HG02981 (cell line): ENCODE measurements around the gene PPP2R5D.
"Not testable (repeated sequence)": the region's sequence is repeated elsewhere in the genome, so short reads cannot be mapped to it uniquely, and the experiment has no call there.

Experiments
- ATAC-seq: cut with Tn5 transposase; IDR thresholded peaks from one replicate; pipeline ENCODE4 v1.9.1; 2021; ENCODE audit warnings: mild to moderate bottlenecking, moderate library complexity; ENCODE audit not compliant: unreplicated experiment

The PPP2R5D gene

GRCh38 chr6:42984001-42984923 is at the start of gene PPP2R5D:
Gene PPP2R5D, plus strand, starts transcription at chr6:42984570. Its CDS starts 108 bp downstream, at chr6:42984678.
- ATAC-seq = peak; percentile 93

DNA sequence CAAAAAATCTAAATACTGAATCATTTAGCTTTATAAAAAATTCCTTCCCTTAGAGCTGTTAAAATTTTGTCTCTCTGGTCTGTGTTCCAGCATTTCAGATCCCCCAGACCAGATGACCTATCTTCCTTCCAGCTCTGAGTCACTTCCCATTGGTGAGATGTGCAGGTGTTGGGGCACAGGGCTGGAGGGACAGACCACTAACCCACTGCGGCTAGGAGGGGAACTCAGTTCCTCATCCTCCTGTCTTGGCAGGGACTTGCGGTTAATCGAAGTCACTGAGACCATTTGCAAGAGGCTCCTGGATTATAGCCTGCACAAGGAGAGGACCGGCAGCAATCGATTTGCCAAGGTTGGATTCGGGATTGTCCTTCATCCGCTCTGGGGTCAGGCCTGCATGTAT is 49.0 kb upstream of the PPP2R5D start:
- no peak for ATAC-seq

DNA sequence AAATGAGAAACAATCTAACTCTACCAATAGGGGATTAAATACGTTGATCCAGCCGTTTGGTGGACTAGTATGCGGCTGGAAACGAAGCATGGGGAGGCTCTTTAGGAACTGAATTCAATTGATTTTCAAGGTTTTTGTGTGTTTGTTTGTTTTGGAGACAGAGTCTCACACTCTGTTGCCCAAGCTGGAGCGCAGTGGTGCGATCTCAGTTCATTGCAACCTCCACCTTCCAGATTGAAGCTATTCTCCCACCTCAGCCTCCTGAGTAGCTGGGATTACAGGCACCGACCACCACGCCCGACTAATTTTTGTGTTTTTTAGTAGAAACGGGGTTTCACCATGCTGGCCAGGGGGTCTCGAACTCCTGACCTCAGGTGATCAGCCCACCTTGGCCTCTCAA is 48.0 kb upstream of the PPP2R5D start:
- ATAC-seq = no peak

GRCh38 chr6:42937548-42938427 is 46.6 kb upstream of the PPP2R5D start:
- no peak for ATAC-seq

DNA sequence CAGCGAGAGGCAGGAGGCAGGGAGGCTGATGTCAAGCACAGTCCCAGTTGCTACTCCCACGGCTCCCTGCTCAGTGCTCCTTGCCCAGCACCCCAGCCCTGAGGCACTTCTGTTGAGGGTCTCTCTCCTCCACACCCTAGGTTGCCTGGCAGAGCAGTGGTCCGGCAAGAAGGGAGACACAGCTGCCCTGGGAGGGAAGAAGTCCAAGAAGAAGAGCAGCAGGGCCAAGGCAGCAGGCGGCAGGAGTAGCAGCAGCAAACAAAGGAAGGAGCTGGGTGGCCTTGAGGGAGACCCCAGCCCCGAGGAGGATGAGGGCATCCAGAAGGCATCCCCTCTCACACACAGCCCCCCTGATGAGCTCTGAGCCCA is 46.0 kb upstream of the PPP2R5D start:
- ATAC-seq = no peak

GRCh38 chr6:42938987-42939809 is 45.2 kb upstream of the PPP2R5D start:
- no peak for ATAC-seq

DNA sequence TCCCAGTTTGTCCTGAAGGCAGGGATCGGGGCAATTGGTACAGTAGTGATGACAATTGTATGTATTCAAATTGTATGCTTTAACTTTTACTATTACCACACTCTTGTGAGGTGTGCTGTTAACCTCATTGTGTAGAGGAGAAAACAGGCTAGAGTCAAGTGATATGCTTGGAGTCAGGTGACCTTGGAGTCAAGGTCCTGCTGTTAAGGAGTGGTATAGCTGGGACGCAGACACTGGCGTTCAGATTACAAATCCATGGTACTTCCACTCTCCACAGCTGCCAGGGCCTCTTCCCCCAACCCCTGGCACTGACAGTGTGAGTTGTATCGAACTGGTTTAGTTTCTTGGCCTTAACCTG is 44.6 kb upstream of the PPP2R5D start:
- ATAC-seq = no peak

DNA sequence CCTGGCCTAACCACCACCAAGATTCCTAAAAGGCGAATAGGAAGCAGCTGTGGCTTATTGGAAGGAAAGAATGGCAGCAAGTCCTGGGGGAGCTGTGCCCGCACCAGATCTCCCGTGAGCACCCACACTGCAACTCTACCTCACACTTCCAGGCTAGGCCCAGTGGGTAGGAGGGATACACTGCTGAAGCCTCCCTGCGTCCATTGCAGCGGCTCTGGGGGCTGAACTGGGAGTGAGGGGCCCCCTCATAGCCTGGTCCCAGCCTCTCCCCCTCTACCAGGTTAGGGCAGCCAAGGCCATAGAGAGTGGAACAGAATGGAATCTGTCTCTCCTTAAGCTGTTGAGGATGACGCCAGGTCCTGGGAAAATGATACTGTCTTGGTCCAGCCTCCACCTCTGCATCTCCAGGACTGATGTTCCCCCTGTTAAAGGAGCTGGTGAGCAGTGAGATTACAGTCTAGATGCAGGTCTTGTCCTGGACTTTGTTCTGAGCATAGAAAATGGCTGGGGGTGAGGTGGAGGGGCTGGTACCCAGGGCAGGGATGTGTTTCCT is 43.8 kb upstream of the PPP2R5D start:
- no peak for ATAC-seq

GRCh38 chr6:42941356-42941755 is 43.0 kb upstream of the PPP2R5D start:
- not testable (repeated sequence) for ATAC-seq

GRCh38 chr6:42942444-42942843 is 41.9 kb upstream of the PPP2R5D start:
- no peak for ATAC-seq

- no peak for ATAC-seq
These were observed 36.4 kb upstream of the PPP2R5D start for GRCh38 chr6:42947950-42948349.

GRCh38 chr6:42952389-42952788 is 32.0 kb upstream of the PPP2R5D start:
- ATAC-seq = no peak

- ATAC-seq = not testable (repeated sequence)
These were observed 30.0 kb upstream of the PPP2R5D start for GRCh38 chr6:42954405-42954804.

DNA sequence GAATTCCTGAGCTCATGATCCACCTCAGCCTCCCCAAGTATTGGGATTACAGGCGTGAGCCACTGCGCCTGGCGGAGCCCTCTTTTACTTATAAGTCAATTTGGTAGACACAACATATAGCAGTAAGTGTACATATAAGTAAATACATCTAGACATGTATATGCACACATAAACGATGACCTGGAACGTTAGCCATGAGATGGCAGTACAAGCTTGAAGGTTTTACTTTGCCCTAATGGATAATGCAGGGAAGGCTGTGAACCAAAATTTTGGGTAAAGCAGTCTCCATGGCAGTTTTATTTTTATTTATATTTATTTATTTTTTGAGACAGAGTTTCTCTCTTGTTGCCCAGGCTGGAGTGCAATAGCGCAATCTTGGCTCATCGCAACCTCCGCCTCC is 26.2 kb upstream of the PPP2R5D start:
- ATAC-seq = no peak

- no peak for ATAC-seq
These were observed 24.5 kb upstream of the PPP2R5D start for GRCh38 chr6:42959917-42960242.

GRCh38 chr6:42960243-42961019 is 23.9 kb upstream of the PPP2R5D start, which contains the start of gene GNMT:
Gene GNMT, plus strand, starts transcription at chr6:42960754. Its CDS starts 14 bp downstream, at chr6:42960768.
- no peak for ATAC-seq

DNA sequence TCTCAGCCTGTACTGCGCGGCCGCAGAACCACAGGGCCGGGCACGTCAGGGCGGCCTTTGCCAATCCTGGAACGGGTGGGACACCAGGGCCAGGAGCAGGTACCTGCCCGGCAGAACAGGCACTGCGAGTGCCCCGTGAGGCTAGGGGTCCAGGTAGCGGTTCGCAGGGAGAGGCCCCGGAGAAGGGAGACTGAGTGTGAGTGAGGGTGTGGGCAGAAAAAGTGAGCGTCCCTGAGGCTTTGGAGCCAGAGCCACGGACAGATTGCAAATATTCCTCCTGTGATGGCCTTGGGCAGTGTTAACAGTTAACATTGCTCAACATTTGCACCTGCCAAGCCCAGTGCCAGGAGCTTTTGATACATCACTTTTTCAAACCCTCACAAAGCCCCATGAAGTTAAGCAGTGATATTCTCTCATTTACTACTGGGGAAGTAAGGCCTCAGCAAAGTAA is 23.3 kb upstream of the PPP2R5D start:
- no peak for ATAC-seq

- no peak for ATAC-seq
These were observed 22.3 kb upstream of the PPP2R5D start for GRCh38 chr6:42962096-42962495.

GRCh38 chr6:42962502-42963178 is 21.7 kb upstream of the PPP2R5D start:
- ATAC-seq = no peak
